Measurements from ENCODE around the gene STIM2.

The STIM2 gene

DNA sequence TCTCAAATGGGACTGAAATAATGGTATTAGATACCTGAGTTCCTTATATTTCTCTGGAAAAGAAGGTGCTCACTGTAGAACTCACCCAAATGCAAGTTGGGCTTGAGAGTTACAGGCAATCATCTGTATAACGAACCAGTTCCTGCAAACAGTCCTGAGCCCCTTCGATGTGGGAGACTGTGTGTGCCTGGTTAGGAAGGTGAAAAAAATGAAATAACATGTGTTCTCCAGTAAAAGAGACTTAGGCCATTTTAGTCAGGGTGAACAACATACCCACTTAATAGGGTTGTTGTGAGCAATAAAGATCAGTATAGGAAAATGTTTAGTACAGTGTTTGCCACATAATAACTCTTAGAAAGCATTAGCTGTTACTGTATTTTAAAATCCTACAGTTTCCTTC lies 23.4 kb downstream of the STIM2 start:
- Histone ChIP-seq H3K9me3 (ENCODE audit: control extremely low read depth in 1 of 5, control insufficient read depth in 4 of 5, insufficient read depth in 2 of 5, low read depth in 1 of 5, low read length in 4 of 5) (no peaks in the 10 kb centered on the region), H3K36me3 (ENCODE audit: control insufficient read depth in 4 of 4, insufficient read depth in 4 of 4, low read length in 3 of 4) (no peaks in the 10 kb centered on the region), H3K27me3 (replicated peaks in 2 of 5; ENCODE audit: control insufficient read depth in 4 of 5, insufficient read depth in 5 of 5, low read length in 4 of 5) (no peaks in the 10 kb centered on the region), H3K4me3 (ENCODE audit: control insufficient read depth in 1 of 7, extremely low read depth in 1 of 7, insufficient read depth in 4 of 7, low read depth in 2 of 7, low read length in 6 of 7) (peak overlapping the region in 3 of 7 experiments; percentile 33 to 40 (median 39)), H3K4me1 (ENCODE audit: control extremely low read depth in 1 of 4, control insufficient read depth in 4 of 4, insufficient read depth in 4 of 4, low read length in 3 of 4) (peaks cover 17 to 41% (median 31%) of the 10 kb centered on the region in 4 experiments), H3K27ac (ENCODE audit: insufficient read depth in 1 of 2, low read depth in 1 of 2, low read length in 2 of 2, poor library complexity in 1 of 2, severe bottlenecking in 2 of 2) (no peak overlapping the region)
- WGBS (ENCODE audit: insufficient coverage): 21% methylated on average over 2 of the region's 2 CpGs
- POLR2A ChIA-PET: interaction anchor here (0.5 to 1.6 kb wide), 3 partner anchors 9 to 23 kb away, joined by 3 to 4 read pairs (median 3); partner anchors contain the start of gene STIM2
- CTCF ChIA-PET: interaction anchor here (0.8 to 1.5 kb wide), 4 partner anchors 8 to 28 kb away, joined by 3 to 4 read pairs (median 3); no protein-coding TSS in a partner anchor
- no peak for DNase-seq

DNA sequence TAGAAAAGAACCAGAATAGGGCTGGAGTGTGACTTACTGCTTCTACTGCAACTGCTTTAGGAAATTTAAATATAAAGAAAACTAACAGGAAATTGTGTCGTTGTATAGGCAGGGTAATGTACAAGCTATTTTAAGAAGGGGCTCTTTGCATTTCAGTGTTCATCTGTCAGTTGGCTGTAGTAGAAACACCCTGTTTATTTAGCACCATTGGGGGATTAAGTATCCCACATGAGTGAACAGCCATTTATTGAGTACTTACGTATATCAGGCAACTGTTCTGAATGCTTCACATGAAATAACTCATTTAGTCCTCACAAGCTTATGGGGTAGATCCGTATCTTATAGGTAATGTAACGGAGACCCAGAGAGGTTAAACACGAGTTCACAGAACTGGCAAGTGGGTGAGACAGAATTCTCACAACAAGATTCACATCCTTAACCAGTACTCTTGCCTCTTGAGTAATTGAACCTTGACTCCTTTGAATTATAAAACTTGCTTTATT lies 23.9 kb downstream of the STIM2 start:
- Histone ChIP-seq H3K4me1 (ENCODE audit: control extremely low read depth in 1 of 4, control insufficient read depth in 4 of 4, insufficient read depth in 4 of 4, low read length in 3 of 4) (peaks cover 17 to 41% (median 31%) of the 10 kb centered on the region in 4 experiments), H3K27me3 (replicated peaks in 2 of 5; ENCODE audit: control insufficient read depth in 4 of 5, insufficient read depth in 5 of 5, low read length in 4 of 5) (no peaks in the 10 kb centered on the region), H3K36me3 (ENCODE audit: control insufficient read depth in 4 of 4, insufficient read depth in 4 of 4, low read length in 3 of 4) (no peaks in the 10 kb centered on the region), H3K9me3 (ENCODE audit: control extremely low read depth in 1 of 5, control insufficient read depth in 4 of 5, insufficient read depth in 2 of 5, low read depth in 1 of 5, low read length in 4 of 5) (no peaks in the 10 kb centered on the region), H3K4me3 (ENCODE audit: control insufficient read depth in 1 of 7, extremely low read depth in 1 of 7, insufficient read depth in 4 of 7, low read depth in 2 of 7, low read length in 6 of 7) (peak overlapping the region in 2 of 7 experiments; percentile 33 to 40), H3K27ac (ENCODE audit: insufficient read depth in 1 of 2, low read depth in 1 of 2, low read length in 2 of 2, poor library complexity in 1 of 2, severe bottlenecking in 2 of 2) (peak overlapping the region in 1 of 2 experiments; percentile 25)
- DNase-seq: no peak
- WGBS (ENCODE audit: insufficient coverage): 90% methylated on average over 2 of the region's 5 CpGs
- ChIA-PET POLR2A (interaction anchor here (0.5 to 1.6 kb wide), 3 partner anchors 10 to 24 kb away, joined by 3 to 4 read pairs (median 3); partner anchors contain the start of gene STIM2), CTCF (interaction anchor here (0.8 to 2.0 kb wide), 6 partner anchors 8 to 134 kb away, joined by 3 to 7 read pairs (median 3); partner anchors contain the start of gene STIM2)

DNA sequence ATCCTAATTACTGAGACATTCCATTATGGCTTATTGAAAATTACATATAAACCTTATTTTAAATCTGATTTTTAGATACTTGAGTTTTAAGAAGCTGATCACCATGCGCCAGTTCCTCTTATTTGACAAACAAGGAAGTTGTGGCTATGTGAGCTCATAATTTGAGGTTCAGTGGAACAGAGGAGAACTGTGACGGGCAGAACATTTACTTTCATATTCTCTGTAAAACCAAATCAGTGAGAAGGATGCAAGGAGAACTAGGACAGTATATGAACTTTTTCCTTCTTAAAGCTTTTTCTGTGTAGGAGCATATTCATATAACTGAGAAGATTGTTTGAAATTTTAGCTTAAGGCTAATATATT lies 25.3 kb downstream of the STIM2 start:
- H3K27me3 ChIP-seq (replicated peaks in 2 of 5; ENCODE audit: control insufficient read depth in 4 of 5, insufficient read depth in 5 of 5, low read length in 4 of 5): no peaks in the 10 kb centered on the region
- CTCF ChIA-PET: interaction anchor here (0.6 to 2.4 kb wide), 5 partner anchors 12 to 24 kb away, joined by 3 to 14 read pairs (median 7); partner anchors contain the start of gene STIM2
- peak overlapping the region in 6 of 7 experiments; percentile 6 to 59 (median 46) for H3K4me3 ChIP-seq (ENCODE audit: control insufficient read depth in 1 of 7, extremely low read depth in 1 of 7, insufficient read depth in 4 of 7, low read depth in 2 of 7, low read length in 6 of 7)
- peaks cover 17 to 39% (median 31%) of the 10 kb centered on the region in 4 experiments for H3K4me1 ChIP-seq (ENCODE audit: control extremely low read depth in 1 of 4, control insufficient read depth in 4 of 4, insufficient read depth in 4 of 4, low read length in 3 of 4)
- no peaks in the 10 kb centered on the region for H3K9me3 ChIP-seq (ENCODE audit: control extremely low read depth in 1 of 5, control insufficient read depth in 4 of 5, insufficient read depth in 2 of 5, low read depth in 1 of 5, low read length in 4 of 5)
- DNase-seq: peak; percentile 91 to 98 (median 96)
- POLR2A ChIA-PET: interaction anchor here (0.9 kb wide), 1 partner anchor 24 kb away, joined by 3 read pairs; no protein-coding TSS in a partner anchor
- no peaks in the 10 kb centered on the region for H3K36me3 ChIP-seq (ENCODE audit: control insufficient read depth in 4 of 4, insufficient read depth in 4 of 4, low read length in 3 of 4)
- peak overlapping the region in 1 of 2 experiments; percentile 25 for H3K27ac ChIP-seq (ENCODE audit: insufficient read depth in 1 of 2, low read depth in 1 of 2, low read length in 2 of 2, poor library complexity in 1 of 2, severe bottlenecking in 2 of 2)
- no CpG with 5 or more reads among the region's 2 CpGs for WGBS (ENCODE audit: insufficient coverage)

DNA sequence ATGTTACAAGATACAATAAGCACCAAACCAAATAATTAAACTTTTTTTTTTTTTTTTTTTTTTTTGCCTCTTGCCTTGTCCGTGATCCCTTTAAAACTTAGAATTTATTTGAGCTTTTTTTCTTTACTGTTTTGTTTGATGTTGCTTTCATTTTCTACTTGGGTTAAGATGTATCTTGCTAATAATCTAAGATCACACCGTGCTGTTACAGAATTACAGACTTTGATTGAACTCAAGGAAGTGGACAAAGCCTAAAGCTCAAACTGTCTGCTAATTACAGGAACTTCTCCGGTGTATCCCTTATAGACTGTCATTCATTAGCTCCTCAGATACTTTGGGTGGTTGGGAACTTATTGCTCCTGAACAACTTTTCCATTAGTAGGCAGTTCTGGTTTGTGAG lies 26.5 kb downstream of the STIM2 start:
- 0% methylated on average over 1 of the region's 3 CpGs for WGBS (ENCODE audit: insufficient coverage)
- Histone ChIP-seq H3K27me3 (replicated peaks in 2 of 5; ENCODE audit: control insufficient read depth in 4 of 5, insufficient read depth in 5 of 5, low read length in 4 of 5) (no peaks in the 10 kb centered on the region), H3K4me1 (ENCODE audit: control extremely low read depth in 1 of 4, control insufficient read depth in 4 of 4, insufficient read depth in 4 of 4, low read length in 3 of 4) (peaks cover 17 to 39% (median 31%) of the 10 kb centered on the region in 4 experiments), H3K4me3 (ENCODE audit: control insufficient read depth in 1 of 7, extremely low read depth in 1 of 7, insufficient read depth in 4 of 7, low read depth in 2 of 7, low read length in 6 of 7) (peak overlapping the region in 1 of 7 experiments; percentile 1), H3K36me3 (ENCODE audit: control insufficient read depth in 4 of 4, insufficient read depth in 4 of 4, low read length in 3 of 4) (no peaks in the 10 kb centered on the region), H3K27ac (ENCODE audit: insufficient read depth in 1 of 2, low read depth in 1 of 2, low read length in 2 of 2, poor library complexity in 1 of 2, severe bottlenecking in 2 of 2) (no peak overlapping the region), H3K9me3 (ENCODE audit: control extremely low read depth in 1 of 5, control insufficient read depth in 4 of 5, insufficient read depth in 2 of 5, low read depth in 1 of 5, low read length in 4 of 5) (peaks cover 0 to 3% (median 0%) of the 10 kb centered on the region in 5 experiments)
- POLR2A ChIA-PET: no interaction called here
- peak in 1 of 3 donors; percentile 36 for DNase-seq
- CTCF ChIA-PET: interaction anchor here (0.8 to 2.4 kb wide), 5 partner anchors 13 to 58 kb away, joined by 3 to 14 read pairs (median 5); no protein-coding TSS in a partner anchor

DNA sequence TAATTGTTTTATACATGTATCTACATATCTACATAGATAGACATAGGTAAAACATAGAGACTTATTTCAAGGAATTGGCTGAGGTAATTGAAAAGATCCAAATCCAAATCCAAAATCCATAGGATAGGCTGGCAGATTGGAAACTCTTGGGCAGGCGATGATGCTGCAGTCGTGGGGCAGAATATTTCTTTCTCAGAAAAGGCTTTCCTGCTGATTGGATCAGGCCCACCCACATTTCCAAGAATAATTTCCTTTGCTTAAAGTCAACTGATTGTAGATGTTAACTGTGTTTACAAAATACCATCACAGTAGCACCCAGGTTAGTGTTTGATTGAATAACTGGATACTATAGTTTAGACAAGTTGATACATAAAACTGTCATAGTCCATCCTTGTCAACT lies 27.2 kb downstream of the STIM2 start:
- no peak for DNase-seq
- CTCF ChIA-PET: interaction anchor here (1.5 to 1.8 kb wide), 2 partner anchors 26 kb away, joined by 4 to 5 read pairs; no protein-coding TSS in a partner anchor
- H3K4me1 ChIP-seq (ENCODE audit: control extremely low read depth in 1 of 4, control insufficient read depth in 4 of 4, insufficient read depth in 4 of 4, low read length in 3 of 4): peaks cover 17 to 39% (median 31%) of the 10 kb centered on the region in 4 experiments
- H3K36me3 ChIP-seq (ENCODE audit: control insufficient read depth in 4 of 4, insufficient read depth in 4 of 4, low read length in 3 of 4): no peaks in the 10 kb centered on the region
- no peaks in the 10 kb centered on the region for H3K27me3 ChIP-seq (replicated peaks in 2 of 5; ENCODE audit: control insufficient read depth in 4 of 5, insufficient read depth in 5 of 5, low read length in 4 of 5)
- H3K4me3 ChIP-seq (ENCODE audit: control insufficient read depth in 1 of 7, extremely low read depth in 1 of 7, insufficient read depth in 4 of 7, low read depth in 2 of 7, low read length in 6 of 7): no peak overlapping the region
- WGBS (ENCODE audit: insufficient coverage): 100% methylated on average over 1 of the region's 2 CpGs
- H3K27ac ChIP-seq (ENCODE audit: insufficient read depth in 1 of 2, low read depth in 1 of 2, low read length in 2 of 2, poor library complexity in 1 of 2, severe bottlenecking in 2 of 2): no peak overlapping the region
- peaks cover 0 to 3% (median 0%) of the 10 kb centered on the region in 5 experiments for H3K9me3 ChIP-seq (ENCODE audit: control extremely low read depth in 1 of 5, control insufficient read depth in 4 of 5, insufficient read depth in 2 of 5, low read depth in 1 of 5, low read length in 4 of 5)
- POLR2A ChIA-PET: no interaction called here

DNA sequence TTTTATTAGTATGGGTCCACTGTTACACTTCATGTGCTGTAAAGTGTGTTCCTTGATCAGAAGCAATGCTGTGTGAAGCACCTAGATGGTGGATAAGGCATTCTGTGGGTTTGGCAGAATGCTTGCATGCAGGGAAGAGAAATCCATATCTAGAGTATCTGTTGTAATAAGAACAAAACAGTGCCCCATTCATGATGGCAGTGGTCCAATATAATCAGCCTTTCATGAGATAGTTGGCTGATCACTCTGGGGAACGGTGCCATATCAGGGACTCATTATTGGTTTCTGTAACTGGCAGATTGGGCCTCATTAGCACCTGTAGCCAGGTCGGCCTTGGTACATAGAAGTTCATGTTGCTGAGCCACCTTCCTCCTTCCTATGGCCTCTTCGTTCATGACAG lies 28.7 kb downstream of the STIM2 start:
- POLR2A ChIA-PET: no interaction called here
- peaks cover 17 to 27% (median 24%) of the 10 kb centered on the region in 4 experiments for H3K4me1 ChIP-seq (ENCODE audit: control extremely low read depth in 1 of 4, control insufficient read depth in 4 of 4, insufficient read depth in 4 of 4, low read length in 3 of 4)
- no peak overlapping the region for H3K27ac ChIP-seq (ENCODE audit: insufficient read depth in 1 of 2, low read depth in 1 of 2, low read length in 2 of 2, poor library complexity in 1 of 2, severe bottlenecking in 2 of 2)
- WGBS (ENCODE audit: insufficient coverage): 89% methylated on average over 3 of the region's 3 CpGs
- no peaks in the 10 kb centered on the region for H3K36me3 ChIP-seq (ENCODE audit: control insufficient read depth in 4 of 4, insufficient read depth in 4 of 4, low read length in 3 of 4)
- DNase-seq: no peak
- no peak overlapping the region for H3K4me3 ChIP-seq (ENCODE audit: control insufficient read depth in 1 of 7, extremely low read depth in 1 of 7, insufficient read depth in 4 of 7, low read depth in 2 of 7, low read length in 6 of 7)
- no peaks in the 10 kb centered on the region for H3K27me3 ChIP-seq (replicated peaks in 2 of 5; ENCODE audit: control insufficient read depth in 4 of 5, insufficient read depth in 5 of 5, low read length in 4 of 5)
- peaks cover 0 to 3% (median 0%) of the 10 kb centered on the region in 5 experiments for H3K9me3 ChIP-seq (ENCODE audit: control extremely low read depth in 1 of 5, control insufficient read depth in 4 of 5, insufficient read depth in 2 of 5, low read depth in 1 of 5, low read length in 4 of 5)
- CTCF ChIA-PET: no interaction called here

DNA sequence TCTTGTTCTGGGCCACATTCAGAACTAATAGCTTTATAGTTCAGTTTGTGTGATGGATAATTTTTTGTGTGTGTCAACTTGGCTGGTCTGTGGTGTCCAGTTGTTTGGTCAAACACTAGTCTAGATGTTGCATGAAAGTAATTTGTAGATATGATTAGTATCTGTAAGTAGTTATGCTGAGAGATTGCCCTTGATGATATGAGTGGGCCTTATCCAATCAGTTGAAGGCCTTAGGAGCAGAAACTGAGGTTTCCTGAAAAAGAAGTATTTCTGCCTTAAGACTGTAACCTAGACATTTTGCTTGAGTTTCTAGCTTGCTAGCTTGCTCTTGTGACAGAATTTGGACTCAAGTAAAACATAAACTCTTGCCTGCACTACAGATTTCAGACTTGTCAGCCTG lies 30.4 kb downstream of the STIM2 start:
- no peak for DNase-seq
- Histone ChIP-seq H3K4me1 (ENCODE audit: control extremely low read depth in 1 of 4, control insufficient read depth in 4 of 4, insufficient read depth in 4 of 4, low read length in 3 of 4) (peaks cover 9 to 13% (median 12%) of the 10 kb centered on the region in 4 experiments), H3K36me3 (ENCODE audit: control insufficient read depth in 4 of 4, insufficient read depth in 4 of 4, low read length in 3 of 4) (no peaks in the 10 kb centered on the region), H3K4me3 (ENCODE audit: control insufficient read depth in 1 of 7, extremely low read depth in 1 of 7, insufficient read depth in 4 of 7, low read depth in 2 of 7, low read length in 6 of 7) (no peak overlapping the region), H3K9me3 (ENCODE audit: control extremely low read depth in 1 of 5, control insufficient read depth in 4 of 5, insufficient read depth in 2 of 5, low read depth in 1 of 5, low read length in 4 of 5) (peaks cover 0 to 3% (median 0%) of the 10 kb centered on the region in 5 experiments), H3K27ac (ENCODE audit: insufficient read depth in 1 of 2, low read depth in 1 of 2, low read length in 2 of 2, poor library complexity in 1 of 2, severe bottlenecking in 2 of 2) (no peak overlapping the region), H3K27me3 (replicated peaks in 2 of 5; ENCODE audit: control insufficient read depth in 4 of 5, insufficient read depth in 5 of 5, low read length in 4 of 5) (no peaks in the 10 kb centered on the region)
- ChIA-PET POLR2A (no interaction called here), CTCF (interaction anchor here (1.5 kb wide), 1 partner anchor 26 kb away, joined by 3 read pairs; no protein-coding TSS in a partner anchor)

All from common myeloid progenitor, CD34-positive (primary cell).